GM10266 (cell line): ENCODE data around the gene GALNT10.
A peak's percentile ranks its signal among the peaks of the same experiment; 100 is the strongest.
"Not testable (repeated sequence)": the region's sequence is repeated elsewhere in the genome, so short reads cannot be mapped to it uniquely, and the experiment has no call there.

Experiments
- DNase-seq: peaks from one replicate; pipeline ENCODE4 v3.0.0; 2012; ENCODE audit errors: extremely low spot score
- TF ChIP-seq, protein P1 (sequence below): IDR thresholded peaks from 2 replicates; pipeline ENCODE4 v1.5.1; 2012; ENCODE audit warnings: mild to moderate bottlenecking, low read depth; ENCODE audit not compliant: control insufficient read depth, insufficient read depth; ENCODE audit errors: missing control alignments

GALNT10 gene

DNA sequence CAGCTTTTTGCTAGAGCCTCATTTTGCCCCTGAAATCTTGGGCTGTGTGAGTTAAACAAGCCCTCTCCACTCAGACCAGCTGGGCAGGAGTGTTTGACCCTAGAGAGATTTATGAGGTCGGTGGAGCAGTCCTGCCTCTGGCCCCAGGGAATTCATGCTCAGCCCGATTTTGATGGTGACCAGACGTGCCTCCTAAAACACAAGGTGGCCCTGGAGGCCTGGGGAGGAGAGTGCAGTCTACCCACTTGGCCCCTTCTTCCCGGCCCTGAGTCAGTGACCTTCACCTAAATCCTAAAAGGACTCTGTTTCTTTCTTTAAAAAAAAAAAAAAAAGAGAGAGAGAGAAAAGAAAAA lies 168.7 kb downstream of the GALNT10 start:
- no peak for DNase-seq
- TF ChIP-seq, protein P1, sequence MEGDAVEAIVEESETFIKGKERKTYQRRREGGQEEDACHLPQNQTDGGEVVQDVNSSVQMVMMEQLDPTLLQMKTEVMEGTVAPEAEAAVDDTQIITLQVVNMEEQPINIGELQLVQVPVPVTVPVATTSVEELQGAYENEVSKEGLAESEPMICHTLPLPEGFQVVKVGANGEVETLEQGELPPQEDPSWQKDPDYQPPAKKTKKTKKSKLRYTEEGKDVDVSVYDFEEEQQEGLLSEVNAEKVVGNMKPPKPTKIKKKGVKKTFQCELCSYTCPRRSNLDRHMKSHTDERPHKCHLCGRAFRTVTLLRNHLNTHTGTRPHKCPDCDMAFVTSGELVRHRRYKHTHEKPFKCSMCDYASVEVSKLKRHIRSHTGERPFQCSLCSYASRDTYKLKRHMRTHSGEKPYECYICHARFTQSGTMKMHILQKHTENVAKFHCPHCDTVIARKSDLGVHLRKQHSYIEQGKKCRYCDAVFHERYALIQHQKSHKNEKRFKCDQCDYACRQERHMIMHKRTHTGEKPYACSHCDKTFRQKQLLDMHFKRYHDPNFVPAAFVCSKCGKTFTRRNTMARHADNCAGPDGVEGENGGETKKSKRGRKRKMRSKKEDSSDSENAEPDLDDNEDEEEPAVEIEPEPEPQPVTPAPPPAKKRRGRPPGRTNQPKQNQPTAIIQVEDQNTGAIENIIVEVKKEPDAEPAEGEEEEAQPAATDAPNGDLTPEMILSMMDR: no peak

DNA sequence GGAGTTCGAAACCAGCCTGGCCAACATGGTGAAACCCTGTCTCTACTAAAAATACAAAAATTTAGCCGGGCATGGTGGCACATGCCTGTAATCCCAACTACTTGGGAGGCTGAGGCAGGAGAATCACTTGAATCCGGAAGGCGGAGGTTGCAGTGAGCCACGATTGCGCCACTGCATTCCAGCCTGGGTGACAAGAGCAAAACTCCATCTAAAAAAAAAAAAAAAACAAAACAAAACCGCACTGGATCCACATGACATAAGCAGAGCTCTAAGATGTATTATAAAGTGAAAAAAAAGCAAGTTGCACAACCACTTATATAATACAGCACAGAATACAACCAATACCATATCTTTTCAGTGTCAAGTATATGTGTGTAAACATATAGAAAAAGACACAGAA lies 169.7 kb downstream of the GALNT10 start:
- DNase-seq: not testable (repeated sequence)

DNA sequence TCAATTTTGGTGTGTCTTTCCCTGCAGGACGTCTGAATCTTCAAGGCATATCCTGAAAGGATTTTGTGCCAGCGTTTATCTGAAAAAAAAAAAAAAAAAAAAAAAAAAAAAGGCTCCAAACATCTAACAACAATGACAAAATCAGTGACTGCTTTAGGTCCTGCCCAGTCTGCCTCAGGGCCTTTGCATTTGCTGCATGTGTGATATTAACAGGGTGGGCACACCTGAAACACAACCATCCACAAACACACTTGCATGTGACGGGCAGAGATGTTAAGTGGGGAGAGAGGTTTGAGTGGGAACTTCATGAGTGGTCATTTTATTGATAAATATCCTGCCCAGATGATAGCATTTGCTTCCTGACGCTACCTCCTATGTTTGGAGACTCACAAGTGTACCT lies 172.9 kb downstream of the GALNT10 start:
- TF ChIP-seq, protein P1: no peak
- no peak for DNase-seq

DNA sequence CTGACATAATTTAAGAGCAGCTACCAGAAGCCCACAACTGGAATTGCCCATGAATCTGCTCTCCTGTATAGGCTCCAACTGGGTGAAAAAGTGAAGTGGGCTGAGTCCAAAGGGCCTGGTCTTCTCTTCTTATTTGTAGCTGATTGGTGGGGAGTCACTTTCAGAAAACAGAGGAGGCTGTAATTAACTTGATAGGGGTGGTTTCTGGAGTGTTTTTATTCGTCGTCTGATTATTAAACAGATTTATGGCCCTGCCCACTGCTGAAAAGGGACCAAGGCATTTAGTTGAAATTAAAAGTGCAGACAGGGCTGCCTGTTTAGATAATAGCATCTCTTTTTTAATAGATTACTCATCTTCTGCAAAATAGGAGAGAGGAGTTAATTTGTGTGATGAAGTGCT lies 174.2 kb downstream of the GALNT10 start:
- no peak for DNase-seq
- TF ChIP-seq, protein P1: no peak

DNA sequence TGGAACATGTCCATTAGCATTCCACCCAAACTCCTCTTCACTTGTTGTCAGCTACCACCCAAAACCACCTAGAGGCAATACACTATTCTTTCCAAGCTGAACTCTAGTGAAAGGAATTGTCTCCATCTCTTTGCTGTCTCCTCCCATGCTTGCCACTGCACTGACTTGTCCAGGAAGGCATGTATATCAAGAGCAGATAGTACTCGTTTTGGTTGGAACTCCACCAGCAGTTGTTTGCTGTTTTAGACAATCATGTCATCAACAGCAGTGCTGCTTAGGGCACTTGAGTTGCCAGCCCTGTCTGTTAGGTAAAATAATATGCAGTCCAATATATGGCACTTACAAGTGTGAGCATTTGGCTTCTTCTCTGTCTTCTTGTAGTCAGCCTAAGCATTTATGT lies 175.3 kb downstream of the GALNT10 start:
- DNase-seq: no peak
- TF ChIP-seq, protein P1: no peak

DNA sequence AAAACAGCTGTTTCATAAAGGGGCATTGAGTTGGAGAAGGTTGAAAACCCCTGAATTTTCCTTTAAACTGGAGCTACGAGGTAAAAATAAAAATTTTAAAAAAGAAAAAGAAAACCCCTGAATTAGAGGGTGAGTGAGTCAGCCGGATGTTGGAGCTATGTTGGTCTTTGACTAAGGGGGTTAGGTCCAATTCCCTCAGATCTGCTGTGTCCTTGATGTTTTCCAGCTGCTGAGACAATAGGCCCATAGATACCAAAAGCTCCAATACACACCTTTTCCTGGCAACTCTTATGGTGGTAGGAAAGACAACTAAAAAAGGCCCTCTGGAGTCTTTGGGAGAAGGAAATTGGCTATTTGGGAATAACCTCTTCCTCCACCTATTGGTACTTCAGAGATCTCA lies 175.8 kb downstream of the GALNT10 start:
- TF ChIP-seq, protein P1: no peak
- no peak for DNase-seq

DNA sequence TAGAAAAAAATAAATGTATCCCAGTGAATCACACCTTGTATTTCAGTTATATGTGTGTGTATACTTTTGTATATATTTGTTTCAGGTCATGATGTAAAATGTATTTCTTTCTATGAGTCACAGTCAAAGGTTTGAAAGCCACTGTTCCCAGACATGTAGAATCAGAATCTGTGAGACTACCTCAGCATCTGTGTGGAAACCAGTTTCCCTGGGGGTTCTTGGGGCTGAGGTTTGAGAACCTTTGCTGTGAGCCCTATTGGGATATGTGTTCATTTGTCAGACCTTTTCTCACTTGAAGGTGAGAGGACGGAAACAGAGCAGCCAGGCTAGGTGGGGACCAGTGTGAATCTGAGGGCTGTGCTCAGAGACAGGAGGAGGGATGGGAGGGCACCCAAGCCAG lies 176.6 kb downstream of the GALNT10 start:
- peak; percentile 60 for DNase-seq

More for the DNA sequence above, 176.6 kb downstream of the GALNT10 start:
- TF ChIP-seq, protein P1: no peak
